SH-SY5Y (cell line): Measurements from ENCODE around the gene KBTBD3.

Experiments used
- GATA2 ChIP-seq: IDR thresholded peaks from 2 replicates; pipeline ENCODE4 v1.6.1; 2011; ENCODE audit warnings: mild to moderate bottlenecking, low read depth, low read length
- GATA3 ChIP-seq: IDR thresholded peaks from 2 replicates; pipeline ENCODE4 v1.6.1; 2011; ENCODE audit warnings: low read depth, mild to moderate bottlenecking, low read length, moderate library complexity

Gene KBTBD3

GRCh38 chr11:106031202-106031810, 45.8 kb downstream of the KBTBD3 start:
- TF ChIP-seq GATA2 (no peak), GATA3 (no peak)

DNA sequence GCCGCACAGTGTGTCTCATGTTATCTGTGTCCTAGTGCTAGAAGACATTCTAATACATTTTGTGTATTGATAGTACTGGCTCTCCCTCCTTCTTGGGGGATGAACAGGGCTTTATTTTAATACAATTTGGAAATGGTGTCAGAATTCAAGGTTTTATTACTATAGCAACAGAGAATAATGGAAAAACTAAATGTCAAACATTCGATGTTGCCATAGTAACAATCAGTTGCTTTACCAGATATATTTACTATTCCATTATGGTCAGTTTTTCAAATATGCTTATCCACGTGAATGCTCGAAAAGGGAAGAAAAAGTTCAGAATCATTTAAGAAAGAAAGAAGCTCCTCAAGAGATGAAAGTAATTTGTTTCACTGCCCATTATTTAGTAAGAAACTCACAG, 46.5 kb downstream of the KBTBD3 start:
- TF ChIP-seq GATA3, result no peak
- no peak for TF ChIP-seq GATA2

- no peak for TF ChIP-seq GATA2
- no peak for TF ChIP-seq GATA3
Measured at GRCh38 chr11:106022795-106023275, 54.3 kb downstream of the KBTBD3 start.

DNA sequence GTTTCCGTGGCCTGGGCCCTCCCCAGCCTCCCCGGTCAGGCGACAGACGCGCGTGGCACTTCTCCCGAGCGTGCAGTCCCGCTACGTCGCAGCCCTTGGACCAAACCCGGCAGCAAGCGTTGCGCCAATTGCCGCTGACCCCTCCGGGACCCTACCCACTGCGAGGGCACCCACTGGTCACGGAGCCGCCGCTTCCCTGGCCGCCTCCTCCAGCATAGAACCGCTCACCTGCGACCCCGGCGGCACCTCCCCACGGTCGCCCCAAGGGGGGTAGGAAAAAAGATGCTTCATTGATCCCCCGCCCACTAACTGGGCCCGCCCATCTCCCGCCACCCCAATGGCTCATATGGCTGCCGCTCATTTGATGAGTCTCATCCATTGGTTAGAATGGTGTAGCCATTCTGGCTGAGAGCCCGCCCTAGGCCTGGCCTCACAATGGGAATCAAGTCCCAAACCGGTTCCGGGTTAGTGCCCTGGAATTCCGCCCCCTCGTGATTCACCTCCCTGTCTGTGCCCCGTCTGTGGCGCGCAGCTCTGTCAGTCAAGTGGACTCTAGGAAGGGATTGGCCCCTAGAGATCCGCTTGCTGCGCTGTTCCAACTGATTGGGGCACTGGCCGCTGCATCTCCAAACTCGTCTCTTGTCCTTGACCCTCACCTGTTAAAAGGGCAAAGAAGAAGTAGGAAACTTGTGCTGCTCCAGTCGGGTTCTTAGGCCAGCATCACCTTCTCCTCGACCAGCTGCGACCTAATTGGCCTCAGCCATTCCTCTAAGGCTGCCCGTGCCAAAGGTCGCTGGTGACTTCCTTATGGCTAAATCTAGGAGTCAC, 55.0 kb downstream of the KBTBD3 start, which contains the start of gene MSANTD4:
Gene MSANTD4, minus strand, starts transcription at position 274 of the 828 bp plus-strand sequence. CDS start 11,323 bp downstream, outside the sequence.
- TF ChIP-seq GATA3 (no peak), GATA2 (no peak)

- TF ChIP-seq GATA3 (no peak), GATA2 (no peak)
Measured at GRCh38 chr11:106021181-106021966, 55.8 kb downstream of the KBTBD3 start.

GRCh38 chr11:106017093-106017492, 60.1 kb downstream of the KBTBD3 start:
- no peak for TF ChIP-seq GATA3
- TF ChIP-seq GATA2, result no peak

DNA sequence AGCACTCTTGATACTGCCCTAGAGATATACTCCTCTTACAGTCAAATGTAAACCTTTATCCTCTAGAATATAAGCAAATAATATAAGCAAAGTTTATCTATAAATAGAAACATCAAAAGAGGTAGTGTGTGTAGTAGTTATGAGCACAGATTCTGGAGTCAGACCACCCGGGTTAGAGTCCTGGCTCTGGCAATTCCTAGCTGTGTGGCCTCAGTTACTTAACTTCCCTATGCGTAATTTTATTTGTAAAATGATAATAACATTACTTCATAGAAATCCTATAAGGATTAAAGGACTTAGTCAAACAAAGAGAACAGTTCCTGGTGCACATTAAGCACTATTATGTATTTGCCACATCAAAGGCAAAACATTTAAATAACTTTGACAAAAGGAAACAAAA, 62.1 kb downstream of the KBTBD3 start:
- TF ChIP-seq GATA3, result no peak
- TF ChIP-seq GATA2, result no peak

DNA sequence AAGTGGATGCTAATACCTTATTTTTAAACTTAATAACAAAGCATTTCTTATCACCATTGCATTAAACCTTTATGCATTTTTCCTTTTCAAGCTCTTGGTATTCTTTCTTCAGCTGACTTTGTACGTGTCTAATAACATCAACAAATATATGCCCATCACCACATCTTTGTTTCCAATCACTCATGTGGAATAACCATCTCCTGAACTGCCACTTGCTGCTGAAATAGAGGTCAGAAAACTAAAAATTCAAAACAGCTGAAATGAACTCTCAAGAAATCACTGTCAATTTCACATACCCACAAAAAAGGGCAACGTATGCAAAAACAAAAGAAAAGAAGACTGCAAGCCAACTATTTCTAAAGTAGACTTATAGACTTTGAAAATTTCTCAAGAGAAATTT, 62.5 kb downstream of the KBTBD3 start:
- TF ChIP-seq GATA2 (no peak), GATA3 (no peak)

DNA sequence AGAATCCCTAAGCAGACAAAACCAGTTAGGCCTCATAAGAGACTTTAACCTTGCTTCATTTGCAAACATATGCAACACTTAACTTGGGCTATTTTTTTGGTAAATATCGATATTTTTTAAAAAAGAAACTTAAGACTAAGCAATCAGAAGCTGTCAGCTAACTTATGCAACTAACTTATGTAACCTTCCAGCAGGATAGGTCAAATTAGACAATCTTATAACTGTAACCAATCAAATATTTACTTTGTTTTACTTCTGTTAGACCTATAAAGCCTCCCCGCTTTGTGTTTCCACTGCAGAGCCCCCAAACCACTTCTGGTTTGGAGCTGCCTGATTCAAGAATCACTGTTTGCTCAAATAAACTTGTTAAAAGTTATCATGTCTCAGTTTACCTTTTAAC, 63.1 kb downstream of the KBTBD3 start:
- TF ChIP-seq GATA2 (no peak), GATA3 (no peak)

DNA sequence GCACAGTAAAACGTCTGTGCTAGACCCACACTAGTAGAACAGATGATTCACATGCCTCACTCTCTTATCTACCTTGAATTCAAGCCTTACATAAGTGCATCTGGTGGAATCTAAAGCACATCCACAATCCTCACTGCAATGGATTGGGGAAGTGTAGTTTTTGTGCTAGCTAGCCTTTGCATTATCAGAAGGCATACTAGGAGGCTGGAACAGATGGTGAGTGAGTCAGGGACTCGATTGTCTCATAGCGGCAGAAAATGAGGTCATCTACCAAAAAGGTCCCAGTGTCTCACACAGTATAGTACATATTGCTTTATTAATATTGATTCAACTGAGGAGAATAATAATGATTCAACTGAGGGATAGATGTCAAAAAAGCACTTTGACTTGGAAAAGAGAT, 64.4 kb downstream of the KBTBD3 start:
- TF ChIP-seq GATA2 (no peak), GATA3 (no peak)

- TF ChIP-seq GATA3 (no peak), GATA2 (no peak)
Measured at GRCh38 chr11:106011481-106011880, 65.7 kb downstream of the KBTBD3 start.

GRCh38 chr11:106001304-106002012, 75.7 kb downstream of the KBTBD3 start:
- TF ChIP-seq GATA2 (no peak), GATA3 (no peak)
